BE2C (cell line): ENCODE results near the gene METTL8.

ENCODE experiments used
- DNase-seq: peaks from one replicate; pipeline ENCODE4 v3.0.0-alpha.2; 2020
- H3K27me3 ChIP-seq: fragments of 250-450 bp; sonication (Bioruptor Pico); 2 replicates; pipeline ENCODE4 v1.5.1; 2020; ENCODE audit warnings: mild to moderate bottlenecking
- H3K36me3 ChIP-seq: fragments of 250-450 bp; sonication (Bioruptor Pico); 2 replicates; pipeline ENCODE4 v1.5.1; 2020; ENCODE audit warnings: mild to moderate bottlenecking
- H3K4me1 ChIP-seq: fragments of 250-450 bp; sonication (Bioruptor Pico); 2 replicates; pipeline ENCODE4 v1.5.1; 2020
- H3K4me3 ChIP-seq: 2 replicates; pipeline ENCODE4 v1.5.1; 2011; ENCODE audit warnings: low read depth, low read length
- H3K9me3 ChIP-seq: fragments of 250-450 bp; sonication (Bioruptor Pico); 2 replicates; pipeline ENCODE4 v1.5.1; 2020
- CTCF ChIP-seq: IDR thresholded peaks from 2 replicates; pipeline ENCODE4 v1.5.1; 2012; ENCODE audit warnings: mild to moderate bottlenecking, low read depth, low read length

Gene METTL8

GRCh38 chr2:171475979-171476378 is 42.2 kb upstream of the METTL8 start:
- Histone ChIP-seq H3K36me3 (no peaks in the 10 kb centered on the region), H3K9me3 (no peaks in the 10 kb centered on the region), H3K4me3 (no peak overlapping the region), H3K4me1 (no peaks in the 10 kb centered on the region), H3K27me3 (no peaks in the 10 kb centered on the region)
- no peak for TF ChIP-seq CTCF
- no peak for DNase-seq

- no peaks in the 10 kb centered on the region for H3K9me3 ChIP-seq
- no peak for DNase-seq
- no peaks in the 10 kb centered on the region for H3K4me1 ChIP-seq
- no peaks in the 10 kb centered on the region for H3K27me3 ChIP-seq
- no peaks in the 10 kb centered on the region for H3K36me3 ChIP-seq
- H3K4me3 ChIP-seq: no peak overlapping the region
- no peak for TF ChIP-seq CTCF
Measured at GRCh38 chr2:171470129-171470528, 36.3 kb upstream of the METTL8 start.

GRCh38 chr2:171469176-171469575 is 35.4 kb upstream of the METTL8 start:
- DNase-seq: no peak
- no peak for TF ChIP-seq CTCF
- Histone ChIP-seq H3K27me3 (no peaks in the 10 kb centered on the region), H3K4me1 (no peaks in the 10 kb centered on the region), H3K36me3 (no peaks in the 10 kb centered on the region), H3K4me3 (no peak overlapping the region), H3K9me3 (no peaks in the 10 kb centered on the region)

GRCh38 chr2:171460537-171460936 is 26.7 kb upstream of the METTL8 start:
- Histone ChIP-seq H3K4me1 (no peaks in the 10 kb centered on the region), H3K36me3 (no peaks in the 10 kb centered on the region), H3K27me3 (no peaks in the 10 kb centered on the region), H3K9me3 (no peaks in the 10 kb centered on the region), H3K4me3 (no peak overlapping the region)
- no peak for DNase-seq
- no peak for TF ChIP-seq CTCF

GRCh38 chr2:171459498-171459897 is 25.7 kb upstream of the METTL8 start:
- Histone ChIP-seq H3K9me3 (no peaks in the 10 kb centered on the region), H3K36me3 (no peaks in the 10 kb centered on the region; the same call in 1 of the 2 replicates)

GRCh38 chr2:171452773-171453172 is 19.0 kb upstream of the METTL8 start:
- H3K36me3 ChIP-seq: no peaks in the 10 kb centered on the region; the same call in 1 of the 2 replicates
- H3K27me3 ChIP-seq: no peaks in the 10 kb centered on the region
- no peak for DNase-seq
- TF ChIP-seq CTCF: no peak
- H3K9me3 ChIP-seq: no peaks in the 10 kb centered on the region
- no peak overlapping the region for H3K4me3 ChIP-seq
- H3K4me1 ChIP-seq: no peaks in the 10 kb centered on the region

More at GRCh38 chr2:171459498-171459897, 25.7 kb upstream of the METTL8 start:
- Histone ChIP-seq H3K4me1 (no peaks in the 10 kb centered on the region), H3K4me3 (no peak overlapping the region), H3K27me3 (no peaks in the 10 kb centered on the region)
- no peak for TF ChIP-seq CTCF
- no peak for DNase-seq
